Nephron progenitor cell (in vitro differentiated cells): ENCODE data around the gene AAR2.

Source experiments
- DNase-seq: peaks from one replicate; pipeline ENCODE4 v3.0.0; 2021
- H3K27ac Mint-ChIP-seq: 2 replicates; pipeline ENCODE4 v1.8.0; 2021; ENCODE audit warnings: mild to moderate bottlenecking, moderate library complexity, mixed read lengths
- H3K27me3 Mint-ChIP-seq: 2 replicates; pipeline ENCODE4 v1.8.0; 2021; ENCODE audit warnings: mild to moderate bottlenecking, low read depth, mixed read lengths; ENCODE audit not compliant: poor library complexity
- H3K36me3 Mint-ChIP-seq: 2 replicates; pipeline ENCODE4 v1.8.0; 2021; ENCODE audit warnings: low read depth, mixed read lengths
- H3K4me1 Mint-ChIP-seq: 2 replicates; pipeline ENCODE4 v1.8.0; 2021; ENCODE audit warnings: mixed read lengths
- H3K4me3 Mint-ChIP-seq: 2 replicates; pipeline ENCODE4 v1.8.0; 2021; ENCODE audit warnings: mild to moderate bottlenecking, moderate library complexity, mixed read lengths
- H3K9me3 Mint-ChIP-seq: 2 replicates; pipeline ENCODE4 v1.8.0; 2021; ENCODE audit warnings: mild to moderate bottlenecking, moderate library complexity, mixed read lengths
- CTCF ChIP-seq: fragments of 200-600 bp; sonication (generic); IDR thresholded peaks from 2 replicates; pipeline ENCODE4 v1.5.0; 2021; ENCODE audit warnings: antibody characterized with exemption

AAR2 gene

GRCh38 chr20:36269507-36269906 is 33.2 kb downstream of the AAR2 start:
- Mint-ChIP-seq H3K27ac (no peak overlapping the region), H3K4me1 (peaks cover 9% of the 10 kb centered on the region), H3K9me3 (no peaks in the 10 kb centered on the region), H3K4me3 (no peak overlapping the region), H3K36me3 (no peaks in the 10 kb centered on the region), H3K27me3 (peaks cover 20% of the 10 kb centered on the region)
- no peak for TF ChIP-seq CTCF
- no peak for DNase-seq

- H3K27me3 Mint-ChIP-seq: peaks cover 20% of the 10 kb centered on the region
- H3K36me3 Mint-ChIP-seq: no peaks in the 10 kb centered on the region
- no peak for TF ChIP-seq CTCF
- H3K9me3 Mint-ChIP-seq: no peaks in the 10 kb centered on the region
- no peak overlapping the region for H3K27ac Mint-ChIP-seq
- H3K4me1 Mint-ChIP-seq: peaks cover 10% of the 10 kb centered on the region
- H3K4me3 Mint-ChIP-seq: no peak overlapping the region
- DNase-seq: no peak
Measured at GRCh38 chr20:36270744-36271638, 34.7 kb downstream of the AAR2 start.

- no peak for TF ChIP-seq CTCF
- Mint-ChIP-seq H3K9me3 (no peaks in the 10 kb centered on the region), H3K4me1 (peaks cover 10% of the 10 kb centered on the region), H3K4me3 (no peak overlapping the region), H3K27ac (no peak overlapping the region), H3K27me3 (peaks cover 23% of the 10 kb centered on the region), H3K36me3 (no peaks in the 10 kb centered on the region)
- no peak for DNase-seq
Measured at GRCh38 chr20:36271639-36272546, 35.6 kb downstream of the AAR2 start.

GRCh38 chr20:36272547-36273220 is 36.4 kb downstream of the AAR2 start:
- Mint-ChIP-seq H3K36me3 (no peaks in the 10 kb centered on the region), H3K9me3 (no peaks in the 10 kb centered on the region), H3K27me3 (peaks cover 29% of the 10 kb centered on the region), H3K4me1 (peaks cover 10% of the 10 kb centered on the region), H3K27ac (no peak overlapping the region), H3K4me3 (no peak overlapping the region)
- no peak for TF ChIP-seq CTCF
- DNase-seq: no peak

- no peak overlapping the region for H3K27ac Mint-ChIP-seq
- peaks cover 8% of the 10 kb centered on the region for H3K4me1 Mint-ChIP-seq
- TF ChIP-seq CTCF: no peak
- H3K36me3 Mint-ChIP-seq: no peaks in the 10 kb centered on the region
- no peak overlapping the region for H3K4me3 Mint-ChIP-seq
- no peak for DNase-seq
- no peaks in the 10 kb centered on the region for H3K9me3 Mint-ChIP-seq
- peaks cover 34% of the 10 kb centered on the region for H3K27me3 Mint-ChIP-seq
Measured at GRCh38 chr20:36273414-36274180, 37.3 kb downstream of the AAR2 start.
